NCI-H146 treated with DMSO at 0.1 percent for 48 hours (cell line): Measurements from ENCODE around the gene SRBD1.
A peak's percentile ranks its signal among the peaks of the same experiment; 100 is the strongest.

Source experiments
- DNase-seq: peaks from one replicate; lab custom pipeline; 2025; ENCODE audit not compliant: unreplicated experiment; lab: John Stamatoyannopoulos, UW

Gene SRBD1

DNA sequence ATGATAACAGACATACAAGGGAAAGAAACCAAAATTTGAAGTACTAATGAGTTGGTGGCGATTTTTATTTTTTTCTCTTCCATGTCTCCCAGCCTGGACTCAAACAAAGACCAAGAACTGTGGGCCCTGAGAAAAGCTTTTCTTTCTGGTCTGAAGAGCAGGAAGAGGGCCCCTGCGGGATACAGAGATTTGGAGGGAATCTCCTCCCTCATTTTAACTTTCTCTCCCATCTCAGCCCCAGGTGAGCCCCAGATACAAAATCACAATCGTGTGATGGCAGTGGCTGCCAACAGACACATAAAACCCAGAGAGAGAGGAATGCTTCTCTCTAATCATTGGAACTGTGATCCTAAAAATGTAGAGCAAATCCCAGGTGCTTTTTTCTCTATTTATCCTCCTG, 20.9 kb upstream of the SRBD1 start:
- no peak for DNase-seq

GRCh38 chr2:45631319-45631718, 20.3 kb upstream of the SRBD1 start:
- no peak for DNase-seq

DNA sequence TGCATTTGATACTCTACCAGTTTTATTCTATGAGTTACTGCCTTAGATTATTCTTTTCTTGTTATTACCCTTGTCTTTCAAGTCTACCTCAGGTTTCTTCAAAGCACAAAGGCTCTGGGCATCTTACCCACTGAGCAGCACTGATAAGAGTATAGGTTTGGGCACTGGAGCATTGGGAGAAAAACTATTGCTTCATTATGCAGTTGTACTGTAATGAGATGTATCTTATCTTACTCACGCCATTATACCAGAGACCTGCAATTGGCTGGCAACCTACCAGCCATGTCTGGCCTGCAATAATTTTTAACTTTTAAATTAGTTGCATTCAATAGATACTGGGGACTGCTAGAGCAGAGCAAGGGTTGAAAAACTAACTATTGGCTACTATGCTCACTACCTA, 18.9 kb upstream of the SRBD1 start:
- DNase-seq, result no peak

DNA sequence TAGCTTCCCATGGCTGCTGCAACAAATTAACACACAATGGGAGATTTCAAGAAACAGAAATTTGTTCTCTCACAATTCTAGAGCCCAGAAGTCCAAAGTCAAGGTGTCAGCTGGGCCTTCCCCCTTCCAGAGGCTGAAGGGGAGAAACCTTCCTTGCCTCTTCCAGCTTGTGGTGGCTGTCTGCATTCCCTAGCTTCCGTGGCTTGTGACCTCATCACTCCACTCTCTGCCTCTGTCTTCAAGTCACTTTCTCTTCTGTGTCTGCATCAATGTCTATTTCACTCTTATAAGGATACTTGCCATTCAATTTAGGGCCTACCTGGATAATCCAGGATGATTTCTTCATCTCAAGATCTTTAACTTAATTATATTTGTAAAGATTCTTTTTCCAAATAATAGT, 16.8 kb upstream of the SRBD1 start:
- DNase-seq, result no peak

DNA sequence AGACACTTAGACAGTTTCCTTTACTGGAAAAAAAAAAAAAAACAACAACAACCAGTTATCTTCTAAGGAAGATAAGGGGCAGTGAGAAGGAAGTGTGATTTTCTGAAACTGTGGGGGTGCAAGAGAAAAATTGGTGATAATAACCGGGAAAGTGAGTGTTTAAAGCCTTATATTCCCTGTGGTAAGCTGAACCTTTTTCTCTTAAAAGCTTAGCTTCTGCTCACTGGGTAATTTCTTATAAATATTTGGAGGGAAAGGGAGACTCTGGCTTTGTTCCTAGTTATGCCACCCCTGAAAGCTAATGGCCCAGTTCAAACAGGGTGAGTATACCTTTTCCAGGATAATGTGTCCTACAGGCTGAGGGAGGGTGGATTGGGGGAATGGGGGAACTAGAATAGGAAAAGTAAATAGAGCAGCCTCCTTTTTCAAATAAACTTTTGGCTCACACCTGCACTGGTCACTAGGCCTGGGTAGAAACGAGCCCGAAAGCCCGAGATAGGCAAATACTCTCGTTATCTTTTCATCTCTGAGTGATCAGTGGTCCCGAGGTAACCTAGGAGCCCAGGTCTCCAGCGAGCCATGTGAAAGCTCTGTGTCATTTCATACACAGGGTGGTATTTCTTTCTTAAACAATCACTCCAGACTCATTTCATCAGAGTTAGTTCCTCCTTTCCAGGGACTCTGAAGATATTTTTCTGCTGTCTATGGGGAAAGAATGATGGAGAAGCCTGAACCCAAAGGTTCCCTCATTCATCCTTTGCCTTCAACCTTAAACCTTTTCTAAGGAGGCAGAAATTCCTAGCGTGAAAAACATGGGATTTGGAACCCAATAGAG, 15.5 kb upstream of the SRBD1 start:
- peak; percentile 78 for DNase-seq

DNA sequence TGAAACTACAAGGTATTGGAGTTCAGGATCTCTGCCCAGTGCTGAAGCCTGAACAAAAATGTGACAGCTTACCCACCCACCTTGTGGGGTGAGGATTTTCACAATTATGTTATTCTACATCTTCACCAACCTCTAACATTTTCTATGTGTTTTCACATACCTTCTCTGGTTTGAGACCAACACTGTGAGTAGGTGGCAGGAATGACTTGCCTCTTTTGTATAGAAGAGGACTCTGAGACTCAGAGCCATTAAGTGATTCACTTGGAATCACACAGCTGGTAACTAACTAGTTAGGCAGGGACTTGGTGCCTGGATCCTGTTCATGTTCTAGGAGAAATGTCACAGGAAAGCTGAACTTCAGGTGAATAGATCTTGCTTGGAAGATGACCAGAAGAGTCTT, 14.8 kb upstream of the SRBD1 start:
- DNase-seq, result peak; percentile 15

- DNase-seq, result no peak
These were observed 12.0 kb upstream of the SRBD1 start for GRCh38 chr2:45623098-45623497.

DNA sequence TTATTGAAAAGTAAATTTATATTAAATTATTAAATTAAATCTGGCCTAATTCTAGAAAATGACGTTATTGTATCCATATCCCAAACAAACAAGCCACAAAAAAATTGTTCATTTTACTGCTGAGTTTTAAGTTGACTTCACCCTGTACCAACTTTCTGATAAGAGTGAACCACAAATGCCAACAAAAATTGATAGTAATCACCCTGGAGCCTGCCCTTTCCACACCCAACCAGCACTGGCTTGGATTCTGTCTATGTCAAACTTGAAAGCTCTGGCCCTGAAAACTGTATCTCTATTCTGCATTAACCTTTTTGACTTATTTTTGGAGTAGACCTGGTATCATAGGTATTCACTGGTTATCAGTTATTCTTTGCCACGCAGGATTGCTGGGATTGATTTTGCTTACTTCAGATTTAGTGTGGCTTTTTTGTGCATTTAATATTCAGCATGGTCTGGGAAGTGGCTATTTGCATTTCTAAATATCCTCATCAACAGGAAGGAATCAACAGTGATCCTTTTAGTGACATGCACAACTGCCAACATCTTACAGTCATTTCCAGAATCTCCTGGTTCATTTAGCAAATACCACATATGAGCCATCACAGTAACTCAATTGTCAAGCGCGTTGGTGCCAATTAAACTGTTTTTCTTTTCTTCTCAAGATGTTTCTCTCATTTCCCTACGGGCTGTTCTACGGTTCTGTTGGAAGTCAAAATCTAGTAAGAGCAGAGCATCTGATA, 11.4 kb upstream of the SRBD1 start:
- DNase-seq, result no peak

DNA sequence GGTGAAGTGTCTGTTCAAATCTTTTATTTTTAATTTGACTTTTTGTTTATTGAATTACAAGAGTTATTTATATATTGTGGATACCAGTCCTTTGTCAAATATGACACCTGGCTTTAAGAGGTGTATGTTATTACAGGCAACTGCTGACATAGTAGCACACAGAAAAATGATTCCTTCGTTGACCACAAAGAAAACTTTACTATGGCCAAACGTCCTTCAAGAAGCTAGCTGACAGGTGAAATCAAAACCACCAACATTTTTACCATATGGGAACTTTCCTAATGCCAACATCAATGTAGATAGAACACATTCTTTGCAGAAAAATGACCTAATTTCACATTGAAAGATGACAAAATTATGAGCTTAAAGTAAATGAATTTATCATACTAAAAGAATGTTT, 6.4 kb upstream of the SRBD1 start:
- no peak for DNase-seq

GRCh38 chr2:45616658-45617411, 5.8 kb upstream of the SRBD1 start:
- no peak for DNase-seq

GRCh38 chr2:45614871-45615415, 3.9 kb upstream of the SRBD1 start:
- no peak for DNase-seq

DNA sequence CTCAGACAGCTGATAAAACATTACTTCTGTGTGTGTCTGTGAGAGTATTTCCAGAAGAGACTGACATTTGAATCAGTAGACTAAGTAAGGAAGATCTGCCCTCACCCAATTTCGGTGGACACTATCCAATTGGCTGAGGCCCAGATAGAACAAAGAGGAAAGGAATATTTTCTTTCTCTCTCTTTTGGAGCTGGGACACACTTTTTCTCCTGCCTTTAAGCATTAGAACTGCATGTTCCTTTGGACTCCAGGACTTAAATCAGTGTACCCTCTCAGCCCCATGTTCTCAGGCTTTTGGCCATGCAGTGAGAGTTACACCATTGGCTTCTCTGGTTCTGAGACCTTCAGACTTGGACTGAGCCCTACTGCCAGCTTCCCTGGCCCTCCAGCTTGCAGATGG, 3.3 kb upstream of the SRBD1 start:
- DNase-seq, result no peak

DNA sequence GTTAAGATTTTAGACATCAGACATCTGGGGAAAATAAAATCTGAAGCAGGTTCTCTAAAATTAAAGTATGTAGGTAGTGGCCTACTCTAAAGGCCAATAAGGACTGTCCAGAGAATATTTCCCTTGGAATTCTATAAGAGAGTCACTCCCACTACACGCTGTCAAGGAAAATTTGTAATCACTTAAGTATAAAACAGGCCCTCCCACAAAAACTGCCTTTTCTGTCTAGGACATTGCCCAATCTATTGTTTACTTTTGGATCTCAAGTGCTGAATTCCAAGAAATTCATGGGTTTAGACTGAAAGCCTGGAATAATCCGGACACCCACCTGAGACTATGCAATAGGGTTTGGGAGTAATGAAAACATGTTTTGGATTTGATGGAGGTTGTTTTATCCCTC, 1.7 kb upstream of the SRBD1 start:
- no peak for DNase-seq

DNA sequence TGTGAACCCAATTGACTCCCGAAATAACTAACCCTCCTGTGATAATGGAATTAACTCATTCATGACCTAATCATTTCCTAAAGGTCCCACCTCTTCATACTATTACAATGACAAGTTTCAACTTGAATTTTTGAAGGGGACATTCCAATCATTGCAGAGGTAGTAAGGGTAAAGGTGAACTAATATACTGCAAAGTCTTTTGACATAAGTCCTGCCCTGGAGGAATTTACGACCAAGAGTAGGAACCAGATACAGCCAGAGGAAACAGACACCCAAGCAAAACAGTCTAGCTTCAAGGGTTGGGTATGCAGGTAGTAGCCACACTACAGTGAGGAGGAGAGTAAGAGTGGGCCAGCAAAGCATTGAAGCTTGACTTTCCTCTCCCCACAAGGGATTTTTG, 1.2 kb upstream of the SRBD1 start:
- DNase-seq, result no peak

GRCh38 chr2:45610281-45611019, 617 bp downstream of the SRBD1 start:
- peak; percentile 71 for DNase-seq

DNA sequence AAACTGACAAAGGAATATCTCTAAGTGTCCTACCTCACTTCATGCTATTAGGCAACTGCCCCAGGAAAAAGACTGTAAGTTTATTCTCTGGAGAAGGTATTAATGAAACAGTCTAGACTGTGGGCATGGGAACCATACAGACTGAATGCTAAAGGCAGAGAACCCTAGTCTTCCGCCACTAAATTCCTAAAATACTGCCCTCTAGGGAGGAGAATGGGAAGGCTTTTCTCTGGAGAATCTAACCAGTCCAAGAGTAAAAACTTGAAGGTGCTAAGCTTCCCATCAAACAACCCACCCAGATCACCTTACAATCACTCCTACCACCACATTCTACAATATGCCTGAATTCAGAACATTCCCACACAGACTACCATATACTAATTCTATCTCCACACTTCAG, 3.4 kb downstream of the SRBD1 start:
- no peak for DNase-seq

- no peak for DNase-seq
These were observed 4.3 kb downstream of the SRBD1 start for GRCh38 chr2:45606796-45607195.

DNA sequence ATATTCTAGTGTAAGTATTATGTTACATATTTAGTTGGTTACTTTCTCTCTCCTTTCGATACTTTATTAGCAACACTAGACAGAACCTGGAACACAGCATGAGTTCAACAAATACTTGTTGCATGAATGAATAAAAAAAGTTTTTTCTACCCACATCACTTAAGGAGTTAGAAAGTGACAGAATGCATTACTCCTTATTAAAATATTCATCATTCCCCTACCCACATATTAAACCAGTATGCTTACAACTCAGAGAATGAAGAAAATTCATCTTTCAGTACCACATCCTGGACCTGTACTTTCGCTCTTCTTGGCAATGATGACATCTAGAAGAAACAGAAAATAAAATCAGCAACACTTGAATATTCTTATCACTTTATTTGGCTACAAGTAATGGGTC, 6.0 kb downstream of the SRBD1 start:
- no peak for DNase-seq

GRCh38 chr2:45602624-45603023, 8.4 kb downstream of the SRBD1 start:
- no peak for DNase-seq

DNA sequence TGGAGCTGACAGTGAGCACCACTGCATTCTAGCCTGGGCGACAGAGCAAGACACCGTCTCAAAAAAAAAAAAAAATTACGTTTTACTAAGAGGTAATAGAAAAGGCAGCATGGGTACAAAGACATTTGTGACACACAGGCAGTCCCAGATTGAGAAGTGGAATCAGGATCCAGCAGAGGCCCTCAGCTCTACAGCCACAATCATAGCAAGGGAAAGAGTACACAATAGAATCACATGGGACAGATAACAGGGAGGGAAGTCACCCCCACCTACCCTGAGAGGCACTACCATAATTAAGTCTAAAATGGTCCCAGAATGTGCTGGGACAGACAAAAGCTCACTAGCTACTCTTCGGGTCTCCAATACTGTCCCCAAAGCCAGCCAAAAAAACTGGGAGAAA, 12.5 kb downstream of the SRBD1 start:
- DNase-seq, result no peak

- DNase-seq, result no peak
These were observed 14.3 kb downstream of the SRBD1 start for GRCh38 chr2:45596761-45597160.
